Measurements from ENCODE around the gene KLHL42. TPM values are rescaled to one million over a fixed set of nuclear protein-coding genes. Genes with fewer than 3 reads are reported as not detected.

The KLHL42 gene
- total RNA-seq, 2 experiments from 2014 or later: 9.4 to 9.8 TPM

GRCh38 chr12:27756670-27757195 is 23.3 kb upstream of the KLHL42 start:
- Mint-ChIP-seq H3K9me3 (no peaks in the 10 kb centered on the region), H3K36me3 (ENCODE audit: low read depth) (peaks cover 18% of the 10 kb centered on the region), H3K4me1 (ENCODE audit: low read depth) (no peaks in the 10 kb centered on the region), H3K4me3 (no peak overlapping the region), H3K27ac (no peak overlapping the region), H3K27me3 (ENCODE audit: low read depth) (no peaks in the 10 kb centered on the region)
- DNase-seq: no peak
- intact Hi-C loops (cut with micrococcal nuclease): no loop called here
- CTCF ChIA-PET: interaction anchor here (1.0 kb wide), 1 partner anchor 65 kb away, joined by 3 read pairs; no protein-coding TSS in a partner anchor

- CTCF ChIA-PET: interaction anchor here (0.9 kb wide), 1 partner anchor 9 kb away, joined by 3 read pairs; no protein-coding TSS in a partner anchor
- H3K36me3 Mint-ChIP-seq (ENCODE audit: low read depth): peaks cover 1% of the 10 kb centered on the region
- peaks cover 6% of the 10 kb centered on the region for H3K4me1 Mint-ChIP-seq (ENCODE audit: low read depth)
- peak; percentile 41 for DNase-seq
- no peaks in the 10 kb centered on the region for H3K27me3 Mint-ChIP-seq (ENCODE audit: low read depth)
- H3K9me3 Mint-ChIP-seq: no peaks in the 10 kb centered on the region
- intact Hi-C loops (cut with micrococcal nuclease): loop anchor here (2.0 kb wide), 1 partner anchor 48 kb away; no protein-coding TSS in a partner anchor
- H3K4me3 Mint-ChIP-seq: no peak overlapping the region
- no peak overlapping the region for H3K27ac Mint-ChIP-seq
Observed at GRCh38 chr12:27762757-27763156, 17.3 kb upstream of the KLHL42 start.

- Mint-ChIP-seq H3K4me1 (ENCODE audit: low read depth) (peaks cover 11% of the 10 kb centered on the region), H3K36me3 (ENCODE audit: low read depth) (peaks cover 1% of the 10 kb centered on the region), H3K27ac (no peak overlapping the region), H3K27me3 (ENCODE audit: low read depth) (no peaks in the 10 kb centered on the region), H3K4me3 (no peak overlapping the region), H3K9me3 (no peaks in the 10 kb centered on the region)
- CTCF ChIA-PET: no interaction called here
- intact Hi-C loops (cut with micrococcal nuclease): no loop called here
- no peak for DNase-seq
Observed at GRCh38 chr12:27766587-27766986, 13.4 kb upstream of the KLHL42 start.

GRCh38 chr12:27769142-27769673 is 10.8 kb upstream of the KLHL42 start:
- Mint-ChIP-seq H3K4me1 (ENCODE audit: low read depth) (peaks cover 6% of the 10 kb centered on the region), H3K4me3 (no peak overlapping the region), H3K9me3 (no peaks in the 10 kb centered on the region), H3K36me3 (ENCODE audit: low read depth) (no peaks in the 10 kb centered on the region), H3K27ac (no peak overlapping the region), H3K27me3 (ENCODE audit: low read depth) (no peaks in the 10 kb centered on the region)
- CTCF ChIA-PET: no interaction called here
- intact Hi-C loops (cut with micrococcal nuclease): no loop called here
- no peak for DNase-seq

GRCh38 chr12:27771481-27772327 is 8.3 kb upstream of the KLHL42 start:
- Mint-ChIP-seq H3K4me3 (no peak overlapping the region), H3K9me3 (no peaks in the 10 kb centered on the region), H3K4me1 (ENCODE audit: low read depth) (peaks cover 6% of the 10 kb centered on the region), H3K36me3 (ENCODE audit: low read depth) (no peaks in the 10 kb centered on the region), H3K27ac (no peak overlapping the region), H3K27me3 (ENCODE audit: low read depth) (no peaks in the 10 kb centered on the region)
- CTCF ChIA-PET: interaction anchor here (0.7 to 1.1 kb wide), 2 partner anchors 16 to 357 kb away, joined by 3 read pairs; no protein-coding TSS in a partner anchor
- DNase-seq: no peak
- intact Hi-C loops (cut with micrococcal nuclease): no loop called here

GRCh38 chr12:27772328-27773049 is 7.5 kb upstream of the KLHL42 start:
- Mint-ChIP-seq H3K27ac (no peak overlapping the region), H3K9me3 (no peaks in the 10 kb centered on the region), H3K27me3 (ENCODE audit: low read depth) (no peaks in the 10 kb centered on the region), H3K36me3 (ENCODE audit: low read depth) (no peaks in the 10 kb centered on the region), H3K4me3 (no peak overlapping the region), H3K4me1 (ENCODE audit: low read depth) (peaks cover 6% of the 10 kb centered on the region)
- no peak for DNase-seq
- CTCF ChIA-PET: interaction anchor here (0.7 to 1.1 kb wide), 2 partner anchors 17 to 358 kb away, joined by 3 read pairs; no protein-coding TSS in a partner anchor
- intact Hi-C loops (cut with micrococcal nuclease): no loop called here

- Mint-ChIP-seq H3K4me1 (ENCODE audit: low read depth) (peaks cover 15% of the 10 kb centered on the region), H3K27me3 (ENCODE audit: low read depth) (no peaks in the 10 kb centered on the region), H3K4me3 (no peak overlapping the region), H3K36me3 (ENCODE audit: low read depth) (peaks cover 9% of the 10 kb centered on the region), H3K27ac (no peak overlapping the region), H3K9me3 (no peaks in the 10 kb centered on the region)
- CTCF ChIA-PET: interaction anchor here (1.7 kb wide), 1 partner anchor 11 kb away, joined by 4 read pairs; no protein-coding TSS in a partner anchor
- DNase-seq: no peak
- intact Hi-C loops (cut with micrococcal nuclease): no loop called here
Observed at GRCh38 chr12:27777141-27777540, 2.9 kb upstream of the KLHL42 start.

- no peak for DNase-seq
- CTCF ChIA-PET: interaction anchor here (0.7 kb wide), 1 partner anchor 152 kb away, joined by 4 read pairs; no protein-coding TSS in a partner anchor
- H3K36me3 Mint-ChIP-seq (ENCODE audit: low read depth): peaks cover 16% of the 10 kb centered on the region
- H3K4me1 Mint-ChIP-seq (ENCODE audit: low read depth): peaks cover 22% of the 10 kb centered on the region
- no peaks in the 10 kb centered on the region for H3K9me3 Mint-ChIP-seq
- no peaks in the 10 kb centered on the region for H3K27me3 Mint-ChIP-seq (ENCODE audit: low read depth)
- peak overlapping the region; percentile 6 for H3K4me3 Mint-ChIP-seq
- intact Hi-C loops (cut with micrococcal nuclease): no loop called here
- H3K27ac Mint-ChIP-seq: no peak overlapping the region
Observed at GRCh38 chr12:27778206-27778605, 1.8 kb upstream of the KLHL42 start.

GRCh38 chr12:27779416-27779919 is 565 bp upstream of the KLHL42 start:
- peaks cover 17% of the 10 kb centered on the region for H3K36me3 Mint-ChIP-seq (ENCODE audit: low read depth)
- peak overlapping the region; percentile 74 for H3K4me3 Mint-ChIP-seq
- CTCF ChIA-PET: interaction anchor here (0.9 to 2.3 kb wide), 6 partner anchors 28 to 48 kb away, joined by 3 to 13 read pairs (median 4); no protein-coding TSS in a partner anchor
- H3K9me3 Mint-ChIP-seq: no peaks in the 10 kb centered on the region
- H3K27me3 Mint-ChIP-seq (ENCODE audit: low read depth): no peaks in the 10 kb centered on the region
- intact Hi-C loops (cut with micrococcal nuclease): no loop called here
- H3K4me1 Mint-ChIP-seq (ENCODE audit: low read depth): peaks cover 22% of the 10 kb centered on the region
- DNase-seq: peak; percentile 14
- peak overlapping the region; percentile 57 for H3K27ac Mint-ChIP-seq

- DNase-seq: peak; percentile 57
- no peaks in the 10 kb centered on the region for H3K27me3 Mint-ChIP-seq (ENCODE audit: low read depth)
- peaks cover 32% of the 10 kb centered on the region for H3K4me1 Mint-ChIP-seq (ENCODE audit: low read depth)
- peak overlapping the region; percentile 80 for H3K27ac Mint-ChIP-seq
- no peaks in the 10 kb centered on the region for H3K9me3 Mint-ChIP-seq
- CTCF ChIA-PET: interaction anchor here (0.7 to 2.3 kb wide), 6 partner anchors 10 to 49 kb away, joined by 3 to 13 read pairs (median 4); no protein-coding TSS in a partner anchor
- H3K4me3 Mint-ChIP-seq: peak overlapping the region; percentile 82
- intact Hi-C loops (cut with micrococcal nuclease): loop anchor here (1.0 to 2.0 kb wide), 5 partner anchors 21 to 160 kb away; partner anchors contain the start of gene MRPS35
- H3K36me3 Mint-ChIP-seq (ENCODE audit: low read depth): peaks cover 21% of the 10 kb centered on the region
Observed at GRCh38 chr12:27780612-27781408, 777 bp downstream of the KLHL42 start.

- Mint-ChIP-seq H3K4me3 (peak overlapping the region; percentile 82), H3K4me1 (ENCODE audit: low read depth) (peaks cover 38% of the 10 kb centered on the region), H3K9me3 (no peaks in the 10 kb centered on the region), H3K27me3 (ENCODE audit: low read depth) (no peaks in the 10 kb centered on the region), H3K36me3 (ENCODE audit: low read depth) (peaks cover 21% of the 10 kb centered on the region), H3K27ac (peak overlapping the region; percentile 80)
- intact Hi-C loops (cut with micrococcal nuclease): loop anchor here (2.0 kb wide), 2 partner anchors 49 to 159 kb away; no protein-coding TSS in a partner anchor
- DNase-seq: no peak
- CTCF ChIA-PET: interaction anchor here (1.0 kb wide), 1 partner anchor 9 kb away, joined by 3 read pairs; no protein-coding TSS in a partner anchor
Observed at GRCh38 chr12:27781680-27782079, 1.6 kb downstream of the KLHL42 start.

All from activated naive CD4-positive, alpha-beta T cell treated with anti-CD3 and anti-CD28 coated beads for 36 hours (primary cell).